AG04450 (cell line): ENCODE data around the gene CFAP20DC. TPM values are rescaled to one million over a fixed set of nuclear protein-coding genes. Genes with fewer than 3 reads are reported as not detected.

Experiments
- CTCF ChIA-PET: fragments of 300-600, 350-600 bp; formaldehyde crosslinking; extraction: SDS; loops from one replicate; lab custom pipeline; 2022; ENCODE audit warnings: antibody characterized with exemption, inconsistent platforms; lab: Charles Lee
- POLR2A ChIA-PET: fragments of 350-600 bp; formaldehyde crosslinking; extraction: SDS; loops from one replicate; lab custom pipeline; 2021; ENCODE audit warnings: antibody characterized with exemption, inconsistent platforms; lab: Yijun Ruan, JAX
- DNase-seq: peaks from one replicate; pipeline ENCODE4 v3.0.0-alpha.2; 2011; ENCODE audit warnings: low read depth, low spot score
- H3K27ac ChIP-seq: one replicate; pipeline ENCODE4 v1.5.1; 2012; ENCODE audit warnings: low read depth, low read length, control low read depth
- H3K27me3 ChIP-seq: one replicate; pipeline ENCODE4 v1.6.0; 2012; ENCODE audit warnings: low read length; ENCODE audit not compliant: control insufficient read depth, insufficient read depth
- H3K4me3 ChIP-seq: 2 replicates; pipeline ENCODE4 v1.5.1; 2011; ENCODE audit warnings: mild to moderate bottlenecking, low read depth, low read length, control low read depth
- H3K9me3 ChIP-seq: 2 replicates; pipeline ENCODE4 v1.5.1; 2012; ENCODE audit warnings: low read length; ENCODE audit not compliant: control insufficient read depth, insufficient read depth
- polyA plus RNA-seq: library from polyadenylated mRNA; depleted of rRNA; stranded (reverse); fragments of >200 nt; gene quantifications from 2 replicates; pipeline ENCODE4 v1.2.3, GENCODE V29; 2011
- TF ChIP-seq, protein P1 (sequence below): IDR thresholded peaks from 2 replicates; pipeline ENCODE4 v1.5.1; 2011; ENCODE audit warnings: low read depth, low read length, control low read depth, inconsistent platforms

CFAP20DC gene
- polyA plus RNA-seq, 1 experiment, result 3.5 TPM

DNA sequence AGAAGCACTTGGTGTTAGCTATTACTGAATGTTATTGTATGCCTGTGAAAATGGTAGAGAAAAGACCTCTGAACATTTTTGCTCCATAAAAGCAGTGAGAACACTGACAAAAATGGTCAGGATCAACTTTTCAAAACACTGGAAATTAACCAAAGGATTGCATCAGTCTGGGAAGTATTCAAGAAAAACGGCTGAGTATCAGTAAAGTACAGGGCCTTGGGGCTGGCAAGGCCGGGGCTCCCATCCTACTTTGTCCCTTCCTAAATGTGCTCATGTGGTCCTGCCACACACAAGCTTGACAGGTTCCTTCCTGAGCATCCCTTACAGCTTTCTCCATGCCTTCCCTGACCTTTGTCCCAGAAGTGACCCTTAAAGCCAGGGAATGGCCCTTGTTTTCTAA lies 84.0 kb downstream of the CFAP20DC start:
- Histone ChIP-seq H3K4me3 (no peak overlapping the region), H3K9me3 (no peaks in the 10 kb centered on the region), H3K27ac (no peak overlapping the region), H3K27me3 (no peaks in the 10 kb centered on the region)
- ChIA-PET CTCF (interaction anchor here (1.5 to 1.7 kb wide), 2 partner anchors 29 to 336 kb away, joined by 4 to 5 read pairs; no protein-coding TSS in a partner anchor), POLR2A (no interaction called here)
- DNase-seq, result no peak
- TF ChIP-seq, protein P1, sequence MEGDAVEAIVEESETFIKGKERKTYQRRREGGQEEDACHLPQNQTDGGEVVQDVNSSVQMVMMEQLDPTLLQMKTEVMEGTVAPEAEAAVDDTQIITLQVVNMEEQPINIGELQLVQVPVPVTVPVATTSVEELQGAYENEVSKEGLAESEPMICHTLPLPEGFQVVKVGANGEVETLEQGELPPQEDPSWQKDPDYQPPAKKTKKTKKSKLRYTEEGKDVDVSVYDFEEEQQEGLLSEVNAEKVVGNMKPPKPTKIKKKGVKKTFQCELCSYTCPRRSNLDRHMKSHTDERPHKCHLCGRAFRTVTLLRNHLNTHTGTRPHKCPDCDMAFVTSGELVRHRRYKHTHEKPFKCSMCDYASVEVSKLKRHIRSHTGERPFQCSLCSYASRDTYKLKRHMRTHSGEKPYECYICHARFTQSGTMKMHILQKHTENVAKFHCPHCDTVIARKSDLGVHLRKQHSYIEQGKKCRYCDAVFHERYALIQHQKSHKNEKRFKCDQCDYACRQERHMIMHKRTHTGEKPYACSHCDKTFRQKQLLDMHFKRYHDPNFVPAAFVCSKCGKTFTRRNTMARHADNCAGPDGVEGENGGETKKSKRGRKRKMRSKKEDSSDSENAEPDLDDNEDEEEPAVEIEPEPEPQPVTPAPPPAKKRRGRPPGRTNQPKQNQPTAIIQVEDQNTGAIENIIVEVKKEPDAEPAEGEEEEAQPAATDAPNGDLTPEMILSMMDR, result no peak

DNA sequence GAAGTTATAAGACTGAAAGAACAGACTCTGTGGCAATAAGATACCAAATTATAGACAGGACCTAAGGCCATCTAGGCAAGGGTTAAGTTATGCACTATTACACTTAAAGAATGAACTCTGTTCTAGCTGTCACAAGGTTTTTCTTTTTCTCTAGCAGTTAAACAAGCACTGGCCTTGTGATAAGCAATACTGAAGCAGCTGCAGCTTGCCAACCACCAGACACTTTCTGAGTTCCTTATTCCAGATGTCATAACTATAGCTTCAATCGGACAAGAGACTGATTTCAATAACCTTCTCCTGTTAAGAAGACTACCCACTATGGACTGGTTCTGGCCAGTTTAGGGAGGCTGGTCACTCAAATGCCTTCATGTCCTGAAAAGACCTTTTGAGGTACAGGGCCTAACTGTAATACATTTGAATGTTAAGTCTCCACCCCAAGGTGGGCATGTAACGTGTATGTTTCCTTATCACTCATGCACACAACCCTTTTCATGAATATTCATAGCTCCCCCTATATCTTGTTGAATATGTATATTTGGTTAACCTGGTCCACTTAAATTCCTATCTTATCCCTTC lies 85.8 kb downstream of the CFAP20DC start:
- H3K9me3 ChIP-seq, result no peaks in the 10 kb centered on the region
- no peaks in the 10 kb centered on the region for H3K27me3 ChIP-seq
- POLR2A ChIA-PET, result no interaction called here
- TF ChIP-seq, protein P1, result no peak
- no peak overlapping the region for H3K4me3 ChIP-seq
- CTCF ChIA-PET, result interaction anchor here (1.0 to 1.9 kb wide), 2 partner anchors 10 to 139 kb away, joined by 4 to 5 read pairs; no protein-coding TSS in a partner anchor
- DNase-seq, result no peak
- no peak overlapping the region for H3K27ac ChIP-seq

DNA sequence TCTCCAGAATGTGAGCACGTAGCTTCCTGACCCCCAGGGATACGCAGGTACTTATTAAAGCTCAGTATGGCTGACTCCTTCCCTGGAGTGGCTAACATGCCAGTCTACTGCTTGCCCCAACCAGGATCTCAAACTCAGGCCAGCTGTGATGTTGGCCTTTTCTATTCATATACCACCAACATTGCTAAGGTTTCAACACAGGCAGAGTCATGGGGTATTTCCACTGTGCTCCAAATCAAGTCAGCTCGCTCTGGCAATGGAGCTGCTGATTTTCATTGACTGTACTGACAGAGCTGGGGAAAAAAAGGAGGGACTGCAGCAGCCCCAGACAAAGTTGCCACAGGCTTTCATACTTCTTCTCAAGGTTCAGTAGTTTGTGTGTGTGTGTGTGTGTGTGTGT lies 87.0 kb downstream of the CFAP20DC start:
- POLR2A ChIA-PET, result no interaction called here
- DNase-seq, result no peak
- H3K27me3 ChIP-seq, result no peaks in the 10 kb centered on the region
- no peak overlapping the region for H3K4me3 ChIP-seq
- CTCF ChIA-PET, result interaction anchor here (0.8 kb wide), 1 partner anchor 138 kb away, joined by 3 read pairs; no protein-coding TSS in a partner anchor
- no peaks in the 10 kb centered on the region for H3K9me3 ChIP-seq
- TF ChIP-seq, protein P1, result no peak
- peak overlapping the region; percentile 58 for H3K27ac ChIP-seq

DNA sequence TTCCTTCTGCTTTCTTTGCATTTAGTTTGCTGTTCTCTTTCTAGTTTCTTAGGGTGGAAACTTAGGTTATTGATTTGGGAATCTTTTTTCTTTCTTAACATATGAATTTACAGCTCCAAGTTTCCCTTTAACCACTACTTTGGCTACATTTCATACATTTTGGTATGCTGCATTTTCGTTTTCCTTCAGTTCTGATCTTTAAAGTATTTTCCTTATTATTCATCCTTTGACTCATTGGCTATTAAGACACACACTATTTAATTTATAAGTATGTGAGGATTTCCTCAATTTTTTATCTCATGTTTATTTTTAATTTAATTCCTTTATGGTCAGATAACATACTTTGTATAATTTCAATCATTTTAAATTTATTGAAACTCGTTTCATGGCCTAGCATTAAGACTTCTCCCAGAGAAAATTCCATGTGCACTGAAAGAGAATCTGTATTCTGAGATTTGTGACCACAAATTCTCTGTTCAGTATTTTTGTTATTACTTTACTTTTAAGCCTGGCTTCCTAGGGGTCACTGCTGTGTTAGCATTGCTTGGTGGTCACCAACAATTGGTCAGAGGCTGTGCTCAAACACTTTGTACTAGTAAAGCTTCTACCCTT lies 87.7 kb downstream of the CFAP20DC start:
- DNase-seq, result no peak
- Histone ChIP-seq H3K27ac (peak overlapping the region; percentile 58), H3K27me3 (no peaks in the 10 kb centered on the region), H3K9me3 (no peaks in the 10 kb centered on the region), H3K4me3 (no peak overlapping the region)
- ChIA-PET CTCF (interaction anchor here (0.8 kb wide), 1 partner anchor 137 kb away, joined by 3 read pairs; no protein-coding TSS in a partner anchor), POLR2A (no interaction called here)
- TF ChIP-seq, protein P1, result no peak

DNA sequence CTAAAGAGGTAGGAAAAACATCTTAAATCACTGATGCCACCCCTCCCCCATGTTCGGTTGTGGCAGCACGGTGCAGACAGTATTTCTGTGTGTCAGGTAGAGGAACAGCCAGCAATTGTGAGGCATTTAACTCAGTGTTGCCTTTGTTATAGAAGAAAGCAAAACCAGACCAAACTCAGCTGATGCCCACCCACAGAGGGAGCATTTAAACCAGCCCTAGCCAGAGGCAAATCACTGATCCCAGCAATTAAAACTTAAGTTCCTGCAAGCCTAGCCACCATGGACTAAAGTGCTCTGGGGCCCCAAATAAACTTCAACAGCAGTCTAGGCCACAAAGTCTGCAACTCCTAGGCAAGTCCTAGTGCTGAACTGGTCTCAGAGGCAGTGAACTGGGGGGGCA lies 94.5 kb downstream of the CFAP20DC start:
- DNase-seq, result no peak
- Histone ChIP-seq H3K27ac (no peak overlapping the region), H3K27me3 (no peaks in the 10 kb centered on the region), H3K4me3 (no peak overlapping the region), H3K9me3 (no peaks in the 10 kb centered on the region)
- TF ChIP-seq, protein P1, result no peak
- ChIA-PET POLR2A (no interaction called here), CTCF (no interaction called here)
